Dendritic cell treated with granulocyte-macrophage colony-stimulating factor and Interleukin-4, amounts not matched to agents 40 ng/mL and 50 ng/mL, for 4 days (primary cell): ENCODE measurements around the gene PPCDC.

Experiments
- H3K27ac Mint-ChIP-seq: one replicate; pipeline ENCODE4 v1.8.0; 2022; ENCODE audit warnings: mild to moderate bottlenecking, mixed read lengths
- H3K27me3 Mint-ChIP-seq: one replicate; pipeline ENCODE4 v1.8.0; 2022; ENCODE audit warnings: mild to moderate bottlenecking, mixed read lengths
- H3K36me3 Mint-ChIP-seq: one replicate; pipeline ENCODE4 v1.8.0; 2022; ENCODE audit warnings: low read depth, mixed read lengths
- H3K4me1 Mint-ChIP-seq: one replicate; pipeline ENCODE4 v1.8.0; 2022; ENCODE audit warnings: low read depth, mixed read lengths
- H3K4me3 Mint-ChIP-seq: one replicate; pipeline ENCODE4 v1.8.0; 2022; ENCODE audit warnings: mild to moderate bottlenecking, moderate library complexity, mixed read lengths
- H3K9me3 Mint-ChIP-seq: one replicate; pipeline ENCODE4 v1.8.0; 2022; ENCODE audit warnings: mixed read lengths
- intact Hi-C: fragments of 100-400 bp; cut with micrococcal nuclease; formaldehyde crosslinking; loops from one replicate; pipeline ENCODE4 v1.15.0; 2022

Gene PPCDC

GRCh38 chr15:75042730-75043508 is 19.5 kb downstream of the PPCDC start:
- Mint-ChIP-seq H3K4me3 (peak overlapping the region; percentile 6), H3K27ac (peak overlapping the region; percentile 85), H3K9me3 (no peaks in the 10 kb centered on the region), H3K27me3 (no peaks in the 10 kb centered on the region), H3K4me1 (peaks cover 97% of the 10 kb centered on the region), H3K36me3 (peaks cover 21% of the 10 kb centered on the region)
- intact Hi-C loops: loop anchor here (1.0 to 2.0 kb wide), 3 partner anchors 14 to 161 kb away; no protein-coding TSS in a partner anchor

DNA sequence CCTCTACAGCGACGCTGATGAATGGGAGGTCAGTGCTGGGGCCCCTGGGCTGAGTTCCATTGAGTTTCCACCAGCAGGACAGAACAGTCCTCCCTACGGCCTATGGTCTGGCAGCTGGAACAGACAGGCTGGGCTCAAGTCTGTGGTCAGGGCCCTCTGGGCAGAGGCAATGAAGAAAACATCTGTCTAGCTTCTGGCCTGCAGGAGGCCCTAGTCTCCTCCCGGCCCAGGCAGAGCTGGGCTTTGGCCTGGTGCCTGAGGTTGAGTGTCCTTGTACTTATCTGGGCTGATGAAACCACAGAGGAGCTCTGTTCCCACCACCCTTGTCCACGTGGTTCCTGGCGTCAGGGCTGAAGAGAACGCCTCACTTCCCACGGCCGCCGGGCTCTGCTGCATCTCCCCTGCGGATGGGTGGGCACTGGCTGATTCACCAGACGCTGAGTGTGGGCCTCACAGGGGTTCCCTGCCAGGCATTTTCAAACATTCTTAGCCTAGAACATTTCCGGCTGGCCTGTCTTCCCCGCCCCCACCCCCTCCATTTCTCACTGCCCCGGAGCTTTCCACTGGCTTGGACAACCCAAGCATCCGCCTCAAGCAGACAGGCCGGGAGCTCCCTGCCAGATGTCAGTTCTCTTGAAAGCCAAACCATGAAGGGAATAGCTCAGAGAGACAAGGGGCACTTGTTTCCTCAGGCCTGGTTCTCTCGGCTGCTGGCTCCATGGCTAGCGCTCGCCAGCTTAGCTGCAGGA is 20.3 kb downstream of the PPCDC start:
- H3K9me3 Mint-ChIP-seq: no peaks in the 10 kb centered on the region
- H3K27ac Mint-ChIP-seq: peak overlapping the region; percentile 85
- H3K36me3 Mint-ChIP-seq: peaks cover 28% of the 10 kb centered on the region
- H3K4me1 Mint-ChIP-seq: peaks cover 97% of the 10 kb centered on the region
- intact Hi-C loops: loop anchor here (1.0 to 2.0 kb wide), 3 partner anchors 15 to 161 kb away; no protein-coding TSS in a partner anchor
- H3K27me3 Mint-ChIP-seq: peaks cover 2% of the 10 kb centered on the region
- H3K4me3 Mint-ChIP-seq: peak overlapping the region; percentile 41

DNA sequence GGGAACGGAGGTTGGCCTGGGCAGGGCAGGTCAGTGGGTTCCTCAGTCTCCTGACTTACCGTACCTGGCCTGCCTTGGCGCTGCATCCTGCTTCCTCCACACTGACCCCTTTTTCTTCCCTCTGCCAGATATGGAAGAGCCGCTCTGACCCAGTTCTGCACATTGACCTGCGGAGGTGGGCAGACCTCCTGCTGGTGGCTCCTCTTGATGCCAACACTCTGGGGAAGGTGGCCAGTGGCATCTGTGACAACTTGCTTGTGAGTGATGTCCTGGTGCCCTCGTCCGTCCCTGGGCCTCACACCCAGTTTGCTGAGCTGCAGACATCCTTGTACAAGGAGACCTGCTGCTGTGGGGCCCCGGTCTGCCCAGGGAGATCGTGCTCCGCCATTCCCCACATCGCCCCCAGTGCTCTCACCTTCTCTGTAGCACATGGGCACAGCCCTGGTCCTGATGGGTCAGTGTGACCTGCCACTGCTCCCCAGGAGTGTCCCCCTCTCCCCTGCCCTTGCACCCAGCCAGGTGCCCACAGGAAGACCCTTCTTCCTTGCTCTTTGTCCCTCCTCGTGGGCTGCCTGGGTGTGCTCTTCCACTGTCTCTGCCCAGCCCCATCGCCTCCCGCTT is 21.0 kb downstream of the PPCDC start:
- intact Hi-C loops: no loop called here
- Mint-ChIP-seq H3K4me3 (peak overlapping the region; percentile 41), H3K27me3 (peaks cover 8% of the 10 kb centered on the region), H3K27ac (peak overlapping the region; percentile 85), H3K9me3 (no peaks in the 10 kb centered on the region), H3K36me3 (peaks cover 35% of the 10 kb centered on the region), H3K4me1 (peaks cover 97% of the 10 kb centered on the region)

GRCh38 chr15:75045332-75046015 is 22.1 kb downstream of the PPCDC start:
- Mint-ChIP-seq H3K9me3 (no peaks in the 10 kb centered on the region), H3K4me1 (peaks cover 99% of the 10 kb centered on the region), H3K4me3 (no peak overlapping the region), H3K27ac (peak overlapping the region; percentile 85), H3K27me3 (peaks cover 10% of the 10 kb centered on the region), H3K36me3 (peaks cover 39% of the 10 kb centered on the region)
- intact Hi-C loops: no loop called here

GRCh38 chr15:75048394-75048793 is 25.0 kb downstream of the PPCDC start:
- peaks cover 87% of the 10 kb centered on the region for H3K4me1 Mint-ChIP-seq
- no peak overlapping the region for H3K4me3 Mint-ChIP-seq
- intact Hi-C loops: no loop called here
- H3K9me3 Mint-ChIP-seq: no peaks in the 10 kb centered on the region
- H3K36me3 Mint-ChIP-seq: peaks cover 31% of the 10 kb centered on the region
- H3K27me3 Mint-ChIP-seq: peaks cover 10% of the 10 kb centered on the region
- H3K27ac Mint-ChIP-seq: peak overlapping the region; percentile 85

DNA sequence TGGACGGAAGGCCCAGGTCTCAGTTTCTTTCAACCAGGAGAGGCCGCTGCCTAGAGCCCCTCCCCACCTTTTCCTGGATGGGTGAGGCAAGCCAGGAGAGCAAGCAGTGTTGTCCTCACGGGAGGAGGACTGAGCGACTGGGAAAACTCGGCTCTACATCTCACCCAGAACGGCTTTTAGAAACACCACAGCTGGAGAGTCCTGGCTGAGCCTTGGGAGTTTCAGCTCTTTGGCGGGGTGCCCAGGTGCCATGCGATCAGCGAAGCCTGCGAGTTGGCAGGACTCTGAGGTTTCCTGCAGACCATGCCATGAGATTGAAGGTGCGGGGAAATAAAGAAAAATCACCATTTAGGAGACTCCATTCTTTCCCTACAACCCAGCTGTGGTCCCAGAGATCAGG is 26.0 kb downstream of the PPCDC start:
- Mint-ChIP-seq H3K4me3 (no peak overlapping the region), H3K27ac (peak overlapping the region; percentile 85), H3K9me3 (no peaks in the 10 kb centered on the region), H3K36me3 (peaks cover 27% of the 10 kb centered on the region), H3K4me1 (peaks cover 84% of the 10 kb centered on the region), H3K27me3 (peaks cover 10% of the 10 kb centered on the region)
- intact Hi-C loops: no loop called here

DNA sequence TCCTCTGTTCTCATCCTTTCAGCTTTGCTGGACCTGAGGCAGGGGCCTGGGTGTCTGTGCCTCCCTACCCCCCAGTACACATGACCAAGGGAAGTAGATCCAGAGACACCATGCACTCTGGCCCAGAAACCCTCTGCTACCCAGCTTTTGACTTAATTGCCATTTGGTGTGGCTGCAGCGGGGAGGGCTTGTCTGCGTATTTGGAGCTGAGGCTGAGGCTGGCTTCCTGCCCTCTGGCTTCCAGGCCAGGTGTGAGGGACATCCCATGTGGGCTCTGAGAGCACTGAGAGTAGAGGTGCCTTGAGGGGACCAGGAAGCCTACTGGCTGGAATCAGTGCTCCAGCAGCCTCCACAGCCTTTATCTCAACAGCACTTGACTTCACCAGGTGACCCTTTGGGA is 26.9 kb downstream of the PPCDC start:
- H3K27ac Mint-ChIP-seq: peak overlapping the region; percentile 61
- H3K9me3 Mint-ChIP-seq: no peaks in the 10 kb centered on the region
- peaks cover 19% of the 10 kb centered on the region for H3K36me3 Mint-ChIP-seq
- peaks cover 10% of the 10 kb centered on the region for H3K27me3 Mint-ChIP-seq
- H3K4me3 Mint-ChIP-seq: no peak overlapping the region
- peaks cover 77% of the 10 kb centered on the region for H3K4me1 Mint-ChIP-seq
- intact Hi-C loops: no loop called here

GRCh38 chr15:75051191-75051608 is 27.8 kb downstream of the PPCDC start:
- Mint-ChIP-seq H3K4me3 (peak overlapping the region; percentile 14), H3K27me3 (peaks cover 13% of the 10 kb centered on the region), H3K36me3 (peaks cover 19% of the 10 kb centered on the region), H3K9me3 (no peaks in the 10 kb centered on the region), H3K4me1 (peaks cover 73% of the 10 kb centered on the region), H3K27ac (peak overlapping the region; percentile 61)
- intact Hi-C loops: no loop called here

DNA sequence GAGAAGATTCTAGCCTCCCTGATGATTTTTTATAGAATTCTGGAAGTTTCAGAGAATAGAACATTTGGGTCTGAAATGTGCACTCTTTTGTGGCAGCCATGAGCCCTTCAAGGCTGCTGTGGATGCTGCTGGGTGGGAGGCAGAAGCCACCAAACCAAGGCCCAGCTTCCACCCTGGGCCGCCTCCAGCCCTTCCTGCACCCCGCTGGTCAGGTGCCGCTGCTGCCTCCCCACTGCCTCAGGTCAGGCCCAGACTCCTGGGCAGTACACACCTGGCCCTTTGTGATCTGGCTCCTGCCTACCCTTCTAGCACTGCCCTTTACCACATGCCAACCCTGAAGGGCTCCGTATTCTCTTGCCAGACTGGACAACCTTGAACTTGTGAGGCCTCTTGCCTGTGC is 28.3 kb downstream of the PPCDC start:
- H3K4me1 Mint-ChIP-seq: peaks cover 73% of the 10 kb centered on the region
- intact Hi-C loops: no loop called here
- H3K27me3 Mint-ChIP-seq: peaks cover 13% of the 10 kb centered on the region
- no peak overlapping the region for H3K4me3 Mint-ChIP-seq
- peak overlapping the region; percentile 61 for H3K27ac Mint-ChIP-seq
- H3K36me3 Mint-ChIP-seq: peaks cover 19% of the 10 kb centered on the region
- H3K9me3 Mint-ChIP-seq: no peaks in the 10 kb centered on the region

GRCh38 chr15:75052972-75053747 is 29.8 kb downstream of the PPCDC start:
- no peaks in the 10 kb centered on the region for H3K9me3 Mint-ChIP-seq
- intact Hi-C loops: no loop called here
- peaks cover 15% of the 10 kb centered on the region for H3K36me3 Mint-ChIP-seq
- no peak overlapping the region for H3K4me3 Mint-ChIP-seq
- H3K27me3 Mint-ChIP-seq: peaks cover 13% of the 10 kb centered on the region
- peaks cover 63% of the 10 kb centered on the region for H3K4me1 Mint-ChIP-seq
- H3K27ac Mint-ChIP-seq: no peak overlapping the region

DNA sequence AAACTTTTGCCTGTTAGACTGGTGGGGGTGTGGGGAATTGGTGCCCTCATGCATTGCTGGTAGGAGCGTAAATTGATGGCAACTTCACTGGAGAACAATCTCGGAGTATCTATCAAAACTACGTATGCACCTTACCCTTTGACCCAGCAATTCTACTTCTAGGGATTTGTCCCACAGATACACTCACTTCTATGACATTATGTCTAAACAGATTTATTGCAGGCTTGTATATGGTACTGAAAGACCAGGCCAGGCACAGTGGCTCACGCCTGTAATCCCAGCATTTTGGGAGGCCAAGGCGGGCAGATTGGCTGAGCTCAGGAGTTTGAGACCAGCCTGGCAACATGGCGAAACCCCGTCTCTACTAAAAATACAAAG is 30.3 kb downstream of the PPCDC start:
- Mint-ChIP-seq H3K27ac (no peak overlapping the region), H3K4me3 (no peak overlapping the region), H3K27me3 (peaks cover 11% of the 10 kb centered on the region), H3K4me1 (peaks cover 63% of the 10 kb centered on the region), H3K36me3 (peaks cover 10% of the 10 kb centered on the region), H3K9me3 (no peaks in the 10 kb centered on the region)
- intact Hi-C loops: no loop called here

- H3K27ac Mint-ChIP-seq: no peak overlapping the region
- peaks cover 57% of the 10 kb centered on the region for H3K4me1 Mint-ChIP-seq
- H3K27me3 Mint-ChIP-seq: peaks cover 5% of the 10 kb centered on the region
- H3K4me3 Mint-ChIP-seq: no peak overlapping the region
- intact Hi-C loops: no loop called here
- peaks cover 4% of the 10 kb centered on the region for H3K36me3 Mint-ChIP-seq
- H3K9me3 Mint-ChIP-seq: no peaks in the 10 kb centered on the region
These were observed 30.9 kb downstream of the PPCDC start for GRCh38 chr15:75054172-75054897.
